ENCODE results near the gene OSBPL9.

Gene OSBPL9

DNA sequence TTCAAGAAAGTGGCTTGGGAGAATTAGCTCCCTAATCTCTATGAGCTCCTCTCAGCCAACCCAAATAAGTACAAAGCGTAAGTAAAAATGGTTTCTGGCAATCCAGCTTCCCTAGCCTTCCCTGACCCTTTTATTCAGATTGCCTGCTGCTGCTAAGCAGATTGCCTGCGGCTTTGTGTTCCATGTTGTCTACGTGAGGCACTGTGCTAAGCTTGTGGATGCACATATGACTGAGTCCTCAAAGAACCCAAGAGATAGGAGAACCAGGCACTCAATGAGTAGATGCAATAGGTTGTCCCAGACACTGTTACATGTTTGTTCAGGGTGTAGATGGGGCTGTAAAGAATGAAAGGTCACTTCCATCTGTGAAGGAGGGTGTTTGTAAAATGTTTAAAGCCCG lies 6.3 kb upstream of the OSBPL9 start:
- DNase-seq = no peak

DNA sequence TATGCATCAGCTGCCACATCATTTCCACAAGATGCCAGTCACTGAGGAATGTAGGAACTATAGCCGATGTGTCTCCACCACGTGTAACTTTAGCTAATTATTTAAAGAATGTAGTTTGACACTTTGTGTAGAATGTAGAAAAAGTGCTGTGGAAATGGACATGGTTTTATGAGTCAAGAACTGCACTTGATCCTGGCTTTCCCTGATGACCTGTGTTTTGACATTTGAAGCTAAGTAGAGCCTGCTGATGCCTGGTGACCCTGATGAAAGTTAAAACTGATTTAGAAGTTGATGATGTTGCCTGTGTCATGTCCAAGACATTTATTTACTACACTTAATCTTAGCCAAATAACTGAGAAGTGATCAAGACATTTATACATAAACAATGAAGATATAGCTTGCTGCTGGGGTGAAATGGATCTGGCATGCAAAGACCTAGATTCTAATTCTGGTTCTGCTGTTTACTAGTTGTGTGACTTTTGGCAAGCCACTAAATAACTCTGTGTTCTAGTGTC lies 4.4 kb upstream of the OSBPL9 start:
- DNase-seq = no peak

DNA sequence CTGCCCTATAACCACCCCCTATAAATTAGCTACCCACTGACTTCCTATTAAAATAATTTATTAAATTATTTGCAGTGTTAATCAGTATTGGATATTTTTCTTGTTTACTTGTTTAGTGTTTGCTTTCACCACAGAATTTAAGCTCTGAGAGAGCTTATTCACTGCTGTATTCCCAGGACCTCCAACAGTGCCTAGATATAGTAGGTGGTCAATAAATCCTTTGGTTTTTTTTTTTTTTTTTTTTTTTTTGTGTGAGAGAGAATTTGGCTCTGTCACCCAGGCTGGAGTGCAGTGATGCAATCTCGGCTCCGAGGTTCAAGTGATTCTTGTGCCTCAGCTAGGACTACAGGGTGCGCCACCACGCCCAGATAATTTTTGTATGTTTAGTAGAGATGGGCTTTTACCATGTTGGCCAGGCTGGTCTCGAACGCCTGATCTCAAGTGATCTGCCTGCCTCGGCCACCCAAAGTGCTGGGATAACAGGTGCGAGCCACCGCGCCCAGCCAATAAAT lies 1.1 kb upstream of the OSBPL9 start:
- DNase-seq = no peak

DNA sequence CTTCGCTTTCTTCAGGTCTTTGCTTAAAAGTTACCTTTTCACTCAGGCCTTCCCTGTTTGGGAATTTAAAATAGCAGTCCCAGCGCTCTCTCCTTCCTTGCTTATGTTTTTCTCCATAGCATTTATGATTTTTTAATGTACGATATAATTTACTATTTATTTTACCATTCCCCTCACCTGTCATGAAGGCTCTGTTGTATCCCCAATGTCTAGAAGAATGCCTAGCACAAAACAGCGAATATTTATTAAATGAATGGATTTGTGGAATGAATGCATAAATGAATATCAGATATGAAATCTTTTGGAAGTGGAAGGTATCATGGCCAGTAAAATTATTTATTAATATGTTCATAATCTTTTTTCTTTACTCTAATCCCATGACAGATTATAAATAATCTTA lies 402 bp upstream of the OSBPL9 start:
- no peak for DNase-seq

DNA sequence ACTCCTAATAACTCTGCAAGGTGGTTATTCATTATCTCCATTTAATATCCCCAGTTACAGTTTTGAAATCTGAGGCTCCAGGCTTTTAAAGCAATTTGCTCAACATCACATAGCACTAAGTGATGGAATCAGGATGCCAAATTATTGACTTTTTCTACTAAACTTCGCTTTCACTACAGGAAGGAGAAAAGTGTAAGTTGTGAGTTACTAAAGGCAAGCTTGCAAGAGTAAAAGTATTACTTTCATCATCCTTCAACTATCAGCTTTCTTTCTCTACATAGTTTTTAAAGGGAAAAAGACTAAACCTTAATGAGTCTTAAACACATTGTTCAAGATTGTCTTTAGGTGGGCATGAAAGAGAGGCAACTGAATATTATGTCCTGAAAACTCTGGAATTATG lies 1.8 kb downstream of the OSBPL9 start:
- DNase-seq = no peak

DNA sequence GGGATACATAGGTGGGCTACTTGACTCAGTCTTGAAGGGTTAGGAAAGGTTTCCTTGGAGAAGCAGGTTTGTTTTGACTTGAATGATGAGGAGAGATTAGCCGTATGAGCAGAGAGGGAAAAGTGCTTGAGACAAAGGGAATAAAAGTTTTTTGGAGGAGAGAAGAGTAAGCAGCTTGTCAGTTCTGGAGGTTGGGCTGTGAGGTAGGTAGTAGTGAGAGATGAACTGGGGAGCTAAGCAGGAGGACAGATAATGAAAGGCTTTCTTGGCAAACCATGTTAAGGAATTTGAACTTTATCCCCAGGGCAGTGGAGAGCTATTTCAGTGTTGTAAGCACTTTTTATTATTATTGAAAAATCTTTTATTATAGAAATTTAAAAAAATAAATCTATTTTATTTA lies 3.6 kb downstream of the OSBPL9 start:
- DNase-seq = no peak

DNA sequence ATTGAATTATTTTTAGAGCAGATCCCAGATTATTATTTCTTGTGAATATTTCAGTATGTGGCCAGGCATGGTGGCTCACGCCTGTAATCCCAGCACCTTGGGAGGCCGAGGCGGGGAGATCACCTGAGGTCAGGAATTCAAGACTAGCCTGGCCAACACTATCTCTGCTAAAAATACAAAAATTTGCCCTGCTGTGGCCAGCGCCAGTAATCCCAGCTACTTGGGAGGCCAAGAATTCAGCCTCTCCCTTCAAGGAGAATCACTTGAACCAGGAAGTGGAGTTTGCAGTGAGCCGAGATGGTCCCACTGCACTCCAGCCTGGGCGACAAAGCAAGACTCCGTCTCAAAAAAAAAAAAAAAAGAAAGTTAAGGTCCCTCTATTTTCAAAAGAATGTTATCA lies 4.3 kb downstream of the OSBPL9 start:
- no peak for DNase-seq

DNA sequence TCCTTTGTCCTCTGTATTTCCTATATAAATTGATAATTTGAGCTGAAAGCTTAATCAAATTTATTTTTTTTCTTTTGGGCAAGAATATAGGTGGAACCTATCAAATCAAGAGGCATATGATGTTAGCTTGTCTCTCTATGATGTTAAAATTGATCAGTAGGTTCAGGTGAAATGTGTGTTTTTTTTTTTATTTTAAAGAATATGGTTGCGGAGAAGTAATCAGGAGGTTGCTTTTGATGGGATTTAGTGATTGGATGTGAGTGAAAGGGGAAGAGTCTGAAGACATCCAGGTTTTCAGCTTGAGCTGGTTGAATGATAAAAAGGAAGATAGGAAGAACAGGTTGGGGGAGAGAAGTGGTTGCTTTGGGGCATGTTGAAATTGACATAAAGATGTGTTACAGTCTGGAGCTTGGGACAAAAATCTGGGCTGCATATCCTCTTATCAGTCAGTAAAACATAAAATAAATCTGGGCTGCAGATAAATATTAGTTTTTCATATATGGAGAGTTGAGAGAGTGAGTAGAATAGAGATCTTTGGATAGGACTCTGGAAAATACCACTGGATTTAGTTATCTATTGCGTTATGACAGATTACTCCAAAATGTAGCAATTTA lies 5.1 kb downstream of the OSBPL9 start:
- no peak for DNase-seq

DNA sequence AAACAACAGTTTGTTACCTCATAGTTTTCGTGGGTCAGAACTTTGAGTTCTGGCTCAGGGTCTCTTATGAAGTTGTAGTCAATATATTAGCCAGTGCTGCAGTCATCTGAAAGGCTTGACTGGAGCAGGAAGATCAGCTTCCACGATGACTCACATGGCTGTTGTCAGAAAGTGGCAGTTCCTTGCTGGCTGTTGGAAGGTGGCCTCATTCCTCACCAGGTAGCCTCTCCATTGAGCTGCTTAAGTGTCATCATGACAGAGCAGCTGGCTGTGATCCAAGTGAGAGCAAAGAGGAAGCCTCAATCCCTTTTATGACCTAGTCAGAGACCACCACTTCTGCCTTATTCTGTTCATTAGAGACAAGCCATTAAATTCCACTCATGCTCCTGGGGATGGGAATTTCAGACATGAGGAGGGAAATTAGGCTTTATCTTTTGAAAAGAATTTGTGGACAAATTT lies 5.6 kb downstream of the OSBPL9 start:
- peak; percentile 36 for DNase-seq

DNA sequence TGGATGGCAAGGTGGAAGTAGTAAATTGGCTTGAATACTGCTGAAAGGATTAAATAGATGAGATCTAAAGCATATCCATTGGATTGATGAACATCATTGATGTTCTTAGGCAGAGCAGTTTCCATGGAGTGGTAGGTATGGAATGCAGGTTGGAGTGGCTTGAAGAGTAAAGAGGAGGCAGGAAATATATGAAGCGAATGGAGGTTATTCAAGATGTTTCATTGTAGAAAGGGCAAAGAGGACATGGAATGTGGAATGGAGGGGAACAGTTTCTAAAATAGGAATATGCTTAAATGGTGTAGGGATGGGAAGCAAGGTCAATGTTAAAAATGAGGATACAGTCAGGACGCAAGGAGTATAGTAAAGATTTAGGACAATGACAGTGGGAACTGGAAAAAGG lies 6.1 kb downstream of the OSBPL9 start:
- DNase-seq = no peak

DNA sequence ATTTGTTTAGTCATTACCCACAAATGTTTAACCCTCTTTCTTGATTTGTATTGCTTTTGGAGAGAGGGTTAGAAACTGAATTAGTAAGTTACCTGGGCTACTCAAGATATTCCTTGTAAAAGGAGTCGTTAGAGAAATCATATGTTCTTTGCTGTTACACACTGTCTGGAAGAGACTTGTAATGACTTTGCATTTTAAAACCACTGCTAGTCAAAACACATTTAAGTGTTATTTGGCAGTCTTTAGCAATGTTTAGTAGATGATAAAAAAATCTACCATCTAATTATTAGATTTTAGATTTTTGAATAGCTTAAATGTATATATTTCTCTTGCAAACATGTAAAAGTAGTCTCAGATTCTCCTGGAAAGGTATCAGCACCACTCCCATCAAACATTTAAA lies 6.6 kb downstream of the OSBPL9 start:
- no peak for DNase-seq

DNA sequence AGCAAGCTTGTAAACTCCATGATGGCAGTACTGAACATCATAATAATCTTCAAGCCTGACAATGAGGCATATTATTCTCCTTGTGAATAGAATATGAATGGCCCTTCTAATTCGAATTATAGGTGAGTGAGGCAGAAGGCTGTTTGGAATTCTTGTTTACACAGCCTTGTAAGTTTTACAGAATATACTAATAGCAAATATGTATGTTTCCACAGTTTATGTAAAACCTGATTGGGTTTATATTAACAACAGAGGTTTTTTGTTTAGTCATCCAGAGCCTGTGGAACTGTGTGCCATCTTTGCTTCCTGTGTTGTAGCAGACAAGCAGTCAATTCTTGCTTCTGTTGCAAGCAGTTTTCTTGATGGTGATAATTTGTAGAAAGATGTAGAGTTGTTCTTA lies 8.0 kb downstream of the OSBPL9 start:
- DNase-seq = no peak

DNA sequence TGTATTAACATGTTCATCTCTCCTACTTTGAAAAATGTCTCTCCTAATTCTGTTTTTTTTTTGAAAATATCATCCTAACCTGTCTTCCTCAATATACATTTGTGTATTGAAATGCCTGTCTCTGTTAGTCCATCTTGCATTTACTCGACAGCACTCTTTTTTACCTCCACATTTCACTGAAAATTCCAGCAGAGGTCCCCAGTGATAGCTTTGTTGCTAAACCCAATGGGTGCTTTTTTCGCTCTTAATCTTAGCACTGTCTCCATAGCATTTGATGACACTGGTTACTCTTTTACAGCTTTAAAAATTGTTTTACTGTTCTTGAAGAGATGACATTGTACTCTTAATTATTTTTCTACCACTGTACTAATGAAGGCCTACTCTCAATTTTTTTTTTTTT lies 10.8 kb downstream of the OSBPL9 start:
- no peak for DNase-seq

DNA sequence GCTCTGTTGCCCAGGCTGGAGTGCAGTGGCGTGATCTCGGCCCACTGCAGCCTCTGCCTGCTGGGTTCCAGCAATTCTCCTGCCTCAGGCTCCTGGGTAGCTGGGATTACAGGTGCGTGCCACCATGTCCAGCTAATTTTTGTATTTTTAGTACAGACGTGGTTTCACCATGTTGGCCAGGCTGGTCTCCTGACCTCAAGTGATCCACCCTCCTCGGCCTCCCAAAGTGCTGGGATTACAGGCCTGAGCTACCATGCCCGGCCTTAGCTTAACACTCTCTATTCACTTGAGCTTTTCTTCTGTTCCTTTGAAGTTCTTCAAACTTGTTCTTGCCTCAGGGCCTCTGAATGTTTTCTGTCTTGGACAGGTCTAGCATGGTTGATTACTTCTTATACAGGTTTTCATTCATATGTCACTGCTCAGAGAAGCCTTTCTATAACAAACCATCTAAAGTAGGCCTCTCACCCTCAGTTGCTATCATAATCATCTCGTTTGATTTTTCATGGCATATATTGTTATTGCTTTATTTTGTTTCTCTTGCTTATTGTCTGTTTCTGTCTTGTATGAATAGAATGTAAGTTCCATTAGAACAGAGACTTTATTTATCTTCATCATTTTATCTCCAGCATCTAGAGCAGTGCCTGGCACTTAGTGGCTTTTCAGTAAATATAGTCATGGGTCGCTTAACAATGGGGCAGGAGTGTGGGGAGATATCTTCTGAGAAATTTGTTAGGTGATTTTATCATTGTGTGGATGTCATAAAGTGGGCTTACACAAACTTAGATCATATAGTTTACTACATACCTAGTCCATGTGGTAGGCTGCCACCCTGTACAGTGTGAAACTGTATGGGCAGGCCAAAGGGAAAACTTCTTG lies 12.1 kb downstream of the OSBPL9 start:
- DNase-seq = no peak

DNA sequence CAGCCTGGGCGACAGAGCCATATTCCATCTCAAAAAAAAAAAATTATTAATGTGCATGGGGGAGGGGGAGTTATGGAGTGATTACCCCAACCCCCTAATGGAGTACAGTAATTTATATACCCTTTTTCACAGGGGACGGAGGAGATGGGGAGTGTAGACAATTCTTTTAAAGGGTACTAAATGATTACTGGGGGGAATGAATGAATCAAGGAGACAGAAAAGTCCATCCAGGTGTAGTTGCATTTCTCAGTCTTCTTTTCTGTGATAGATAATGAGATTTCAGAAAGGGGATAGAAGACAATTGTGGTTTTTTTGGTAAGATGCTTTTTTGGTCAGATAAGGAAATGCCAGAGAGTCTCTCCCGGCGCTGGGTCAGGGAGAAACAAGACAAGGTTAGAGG lies 13.0 kb downstream of the OSBPL9 start:
- no peak for DNase-seq

DNA sequence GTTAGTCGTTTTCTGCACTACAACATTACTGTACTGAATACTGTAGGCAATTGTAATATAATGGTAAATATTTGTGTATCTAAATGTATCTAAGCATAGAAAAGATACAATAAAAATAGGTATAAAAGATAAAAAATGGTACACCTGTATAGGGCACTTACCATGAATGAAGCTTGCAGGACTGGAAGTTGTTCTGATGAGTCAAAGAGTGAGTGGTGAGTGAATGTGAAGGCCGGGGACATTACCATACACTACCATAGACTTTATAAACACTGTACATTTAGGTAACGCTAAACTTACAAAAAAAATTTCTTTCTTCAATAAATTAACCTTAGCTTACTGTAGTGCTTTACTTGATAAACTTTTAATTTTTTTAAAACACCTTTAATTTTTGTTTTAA lies 13.5 kb downstream of the OSBPL9 start:
- DNase-seq = no peak

DNA sequence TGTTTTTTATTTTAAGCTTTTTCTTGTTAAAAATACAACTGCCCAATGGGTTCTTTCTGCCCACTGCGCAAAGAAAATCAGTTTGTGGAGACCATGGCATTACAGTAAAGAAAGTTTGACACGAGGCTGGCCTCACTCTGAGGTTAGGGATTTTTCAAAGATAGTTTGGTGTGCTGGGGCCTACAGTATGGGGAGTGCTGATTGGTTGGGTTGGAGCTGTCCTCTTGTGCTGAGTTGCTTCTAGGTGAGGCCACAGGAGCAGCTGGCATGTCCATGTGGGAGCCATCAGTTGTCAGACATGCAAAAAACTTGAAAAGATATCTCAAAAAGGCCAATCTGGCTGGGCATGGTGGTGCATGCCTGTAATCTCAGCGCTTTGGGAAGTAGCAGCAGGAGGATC lies 14.0 kb downstream of the OSBPL9 start:
- DNase-seq = no peak

DNA sequence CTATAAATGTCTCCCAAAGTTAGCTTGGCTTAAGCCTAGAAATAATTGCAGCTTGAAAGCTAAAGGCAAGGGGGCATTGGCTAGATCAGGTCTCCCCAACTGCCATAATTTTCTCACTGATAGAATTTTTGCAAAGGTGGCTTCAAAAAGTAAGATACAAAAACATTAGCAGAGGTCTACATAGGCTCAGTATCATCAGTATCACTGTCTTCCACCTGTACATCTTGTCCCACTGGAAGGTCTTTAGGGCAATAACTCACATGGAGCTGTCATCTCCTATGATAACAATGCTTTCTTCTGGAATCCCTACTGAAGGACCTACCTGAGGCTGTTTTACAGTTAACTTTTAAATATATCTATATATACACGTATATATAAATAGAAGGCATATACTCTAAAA lies 14.9 kb downstream of the OSBPL9 start:
- DNase-seq = no peak

DNA sequence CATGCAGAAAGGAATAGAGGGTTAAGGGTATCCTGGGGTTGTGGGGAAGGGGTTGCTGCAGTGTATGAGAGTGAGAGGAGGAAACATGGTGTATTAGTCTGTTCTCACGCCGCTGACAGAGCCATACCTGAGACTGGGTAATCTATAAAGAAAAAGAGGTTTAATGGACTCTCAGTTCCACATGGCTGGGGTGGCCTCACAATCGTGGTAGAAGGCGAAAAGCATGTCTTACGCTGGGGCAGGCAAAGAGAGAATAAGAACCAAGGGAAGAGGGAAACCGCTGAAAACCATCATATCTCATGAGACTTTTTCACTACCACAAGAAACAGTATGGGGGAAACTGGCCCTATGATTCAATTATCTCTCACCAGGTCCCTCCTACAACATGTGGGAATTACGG lies 17.7 kb downstream of the OSBPL9 start:
- DNase-seq = no peak

DNA sequence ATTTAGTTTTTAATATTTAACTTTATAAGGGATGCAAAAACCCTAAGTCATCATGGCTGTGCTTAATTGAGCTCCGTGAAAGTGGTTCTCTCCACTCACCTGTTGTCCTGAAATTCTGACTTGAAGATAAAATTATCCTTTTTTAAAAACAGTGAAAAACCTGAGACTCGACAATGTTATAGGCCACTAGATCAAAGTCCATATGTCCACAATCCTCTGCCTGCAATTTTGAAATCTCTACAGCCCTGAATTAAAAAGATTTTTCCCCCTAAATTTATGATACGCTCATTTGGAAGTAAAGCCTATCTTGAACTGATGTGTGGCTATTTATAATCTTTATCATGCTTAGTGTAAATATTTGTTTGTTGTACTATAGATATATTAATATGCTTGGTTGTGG lies 18.7 kb downstream of the OSBPL9 start:
- DNase-seq = no peak

DNA sequence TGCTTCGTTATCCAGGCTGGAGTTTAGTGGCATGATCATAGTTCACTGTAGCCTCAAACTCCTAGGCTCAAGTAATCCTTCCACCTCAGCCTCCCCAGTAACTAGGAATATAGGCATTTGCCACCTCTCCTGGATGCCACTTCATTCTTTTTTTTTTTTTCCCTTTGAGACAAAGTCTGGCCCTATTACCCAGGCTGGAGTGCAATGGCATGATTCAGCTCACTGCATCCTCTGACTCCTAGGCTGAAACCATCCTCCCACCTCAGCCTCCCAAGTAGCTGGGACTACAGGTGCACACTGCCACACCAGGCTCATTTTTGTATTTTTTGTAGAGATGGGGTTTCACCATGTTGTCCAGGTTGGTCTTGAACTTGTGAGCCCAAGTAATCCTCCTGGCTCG lies 19.3 kb downstream of the OSBPL9 start:
- DNase-seq = no peak

DNA sequence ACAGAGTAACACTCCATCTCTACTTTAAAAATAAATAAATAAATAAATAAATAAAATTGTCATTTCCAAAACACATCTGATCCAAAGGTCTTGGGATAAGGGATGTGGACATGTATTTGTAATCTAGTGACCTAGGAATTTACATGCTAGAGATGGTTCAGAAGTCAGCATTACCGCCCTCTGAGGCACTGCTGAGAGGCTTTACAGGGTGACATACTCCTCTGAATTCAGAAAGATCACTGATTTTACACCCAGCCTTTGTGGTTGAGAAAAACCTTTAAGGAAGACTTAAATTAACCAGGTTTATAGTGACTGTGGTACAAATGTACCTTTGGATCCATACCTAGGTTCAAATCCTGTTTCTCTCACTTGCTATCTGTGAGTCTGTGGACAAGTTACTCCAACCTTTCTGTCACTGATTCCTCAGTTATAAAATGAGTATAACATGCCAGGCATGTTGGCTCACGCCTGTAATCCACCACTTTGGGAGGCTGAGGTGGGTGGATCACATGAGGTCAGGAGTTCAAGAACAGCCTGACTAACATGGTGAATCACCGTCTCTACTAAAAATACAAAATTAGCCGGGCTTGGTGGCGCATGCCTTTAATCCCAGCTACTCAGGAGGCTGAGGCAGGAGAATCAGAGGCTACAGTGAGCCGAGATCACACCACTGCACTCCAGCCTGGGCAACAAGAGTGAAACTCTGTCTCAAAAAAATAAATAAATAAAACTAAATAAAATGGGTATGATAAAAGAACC lies 20.1 kb downstream of the OSBPL9 start:
- no peak for DNase-seq

DNA sequence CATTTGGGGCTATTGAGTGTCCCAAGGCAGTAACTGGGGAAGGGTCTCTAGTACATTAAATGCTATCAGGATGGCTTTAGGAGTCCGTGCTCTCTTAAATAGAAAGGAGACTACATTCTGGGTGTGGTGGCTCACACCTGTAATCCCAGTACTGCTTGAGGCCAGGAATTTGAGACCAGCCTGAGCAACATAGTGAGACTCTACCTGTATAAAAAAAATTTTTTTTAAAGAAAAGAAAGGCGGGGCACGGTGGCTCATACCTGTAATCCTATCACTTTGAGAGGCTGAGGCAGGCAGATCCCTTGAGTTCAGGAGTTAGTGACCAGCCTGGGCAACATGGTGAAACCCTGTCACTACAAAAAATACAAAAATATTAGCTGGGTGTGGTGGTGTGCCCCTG lies 21.5 kb downstream of the OSBPL9 start:
- no peak for DNase-seq

DNA sequence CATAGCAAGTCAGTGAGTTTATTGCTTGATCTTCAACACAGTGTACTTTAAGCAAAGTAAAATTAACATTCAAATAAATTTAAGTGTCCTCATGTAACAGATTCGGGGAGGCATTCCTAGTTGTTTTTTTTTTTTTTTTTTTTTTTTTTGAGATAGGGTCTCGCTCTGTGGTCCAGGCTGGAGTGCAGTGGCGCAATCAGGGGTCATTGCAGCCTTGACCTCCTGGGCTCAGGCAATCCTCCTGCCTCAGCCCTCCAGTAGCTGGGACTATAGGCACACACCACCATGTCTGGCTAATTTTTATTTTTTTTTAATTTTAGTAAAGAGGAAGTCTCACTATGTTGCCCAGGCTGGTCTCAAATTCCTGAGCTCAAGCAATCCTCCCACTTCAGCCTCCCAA lies 22.8 kb downstream of the OSBPL9 start:
- no peak for DNase-seq

All from NCI-H1105 (cell line).